NCI-H345 treated with DMSO at 0.1 percent for 48 hours (cell line): ENCODE results near the gene C8G.

Experiments
- DNase-seq: peaks from one replicate; lab custom pipeline; 2025; ENCODE audit not compliant: unreplicated experiment; lab: John Stamatoyannopoulos, UW

The C8G gene

GRCh38 chr9:136964833-136965422, 19.9 kb downstream of the C8G start:
- DNase-seq, result no peak

GRCh38 chr9:136965771-136966484, 20.9 kb downstream of the C8G start:
- no peak for DNase-seq

- DNase-seq, result no peak
Observed at GRCh38 chr9:136968333-136969127, 23.5 kb downstream of the C8G start.

GRCh38 chr9:136969150-136969549, 24.1 kb downstream of the C8G start:
- DNase-seq, result no peak

GRCh38 chr9:136969774-136970173, 24.7 kb downstream of the C8G start:
- DNase-seq, result no peak

- DNase-seq, result no peak
Observed at GRCh38 chr9:136970361-136970760, 25.3 kb downstream of the C8G start.

GRCh38 chr9:136971746-136972145, 26.7 kb downstream of the C8G start:
- DNase-seq, result no peak

GRCh38 chr9:136972335-136972734, 27.3 kb downstream of the C8G start:
- no peak for DNase-seq

GRCh38 chr9:136972743-136973142, 27.7 kb downstream of the C8G start:
- DNase-seq, result no peak

GRCh38 chr9:136973618-136974617, 28.9 kb downstream of the C8G start:
- DNase-seq, result no peak

- no peak for DNase-seq
Observed at GRCh38 chr9:136974817-136975535, 29.9 kb downstream of the C8G start.

GRCh38 chr9:136975644-136976043, 30.6 kb downstream of the C8G start:
- no peak for DNase-seq

GRCh38 chr9:136977223-136977622, 32.2 kb downstream of the C8G start, which contains the start of gene PTGDS:
PTGDS (plus strand) TSS chr9:136977504; CDS start chr9:136977579, 75 bp downstream.
- DNase-seq, result no peak

- DNase-seq, result no peak
Observed at GRCh38 chr9:136977649-136978072, 32.6 kb downstream of the C8G start.

- peak; percentile 15 for DNase-seq
Observed at GRCh38 chr9:136978073-136978864, 33.2 kb downstream of the C8G start.

- no peak for DNase-seq
Observed at GRCh38 chr9:136978865-136979544, 34.0 kb downstream of the C8G start.

GRCh38 chr9:136979769-136980587, 34.9 kb downstream of the C8G start:
- DNase-seq, result no peak
